Colonic mucosa (tissue), 4 donors: ENCODE data around the gene STX4. TPM values are rescaled to one million over a fixed set of nuclear protein-coding genes. Genes with fewer than 3 reads are reported as not detected.

ENCODE experiments used
- DNase-seq: peaks from one replicate; pipeline ENCODE4 v3.0.0-alpha.2; 2020
- H3K27ac ChIP-seq: fragments of 200-600 bp; one replicate; pipeline ENCODE4 v1.8.0; 2021
- H3K27me3 ChIP-seq: fragments of 200-600 bp; one replicate; pipeline ENCODE4 v1.8.0; 2021
- H3K36me3 ChIP-seq: fragments of 200-600 bp; one replicate; pipeline ENCODE4 v1.8.0; 2021
- H3K4me1 ChIP-seq: fragments of 200-600 bp; one replicate; pipeline ENCODE4 v1.8.0; 2021; ENCODE audit warnings: mild to moderate bottlenecking
- H3K4me3 ChIP-seq: fragments of 200-600 bp; one replicate; pipeline ENCODE4 v1.8.0; 2021
- H3K9ac ChIP-seq, 2 donors: one replicate each; pipeline ENCODE4 v1.7.0; 2013; ENCODE audit warnings: control low read depth in 2 of 2, low read depth in 2 of 2, low read length in 2 of 2
- H3K9me3 ChIP-seq: fragments of 200-600 bp; one replicate; pipeline ENCODE4 v1.8.0; 2021
- intact Hi-C: fragments of 100-400 bp; cut with DNase I; formaldehyde crosslinking; loops from one replicate; pipeline ENCODE4 v1.14.1; 2022
- total RNA-seq, 2 donors: library from RNA; stranded (reverse); fragmentation: NEBNext Ultra II Directional in 1 of 2; extraction: Animal tissue kit (Norgen Biotek cat#: 25700) in 1 of 2; gene quantifications; one replicate each; pipeline ENCODE4 v1.2.1, GENCODE V29; 2021
- TF ChIP-seq, protein P1 (sequence below): fragments of 200-600 bp; IDR thresholded peaks from one replicate; pipeline ENCODE4 v1.8.0; 2022; ENCODE audit warnings: antibody characterized with exemption, mild to moderate bottlenecking
- donor health status: healthy.
- donor health status: DM: no; HTN: no; CAD: no.
- donor health status: DM: no; HTN: no; CAD: no.

Gene STX4
- total RNA-seq, 2 donors from 2014 or later = 70.8 to 71.4 TPM

DNA sequence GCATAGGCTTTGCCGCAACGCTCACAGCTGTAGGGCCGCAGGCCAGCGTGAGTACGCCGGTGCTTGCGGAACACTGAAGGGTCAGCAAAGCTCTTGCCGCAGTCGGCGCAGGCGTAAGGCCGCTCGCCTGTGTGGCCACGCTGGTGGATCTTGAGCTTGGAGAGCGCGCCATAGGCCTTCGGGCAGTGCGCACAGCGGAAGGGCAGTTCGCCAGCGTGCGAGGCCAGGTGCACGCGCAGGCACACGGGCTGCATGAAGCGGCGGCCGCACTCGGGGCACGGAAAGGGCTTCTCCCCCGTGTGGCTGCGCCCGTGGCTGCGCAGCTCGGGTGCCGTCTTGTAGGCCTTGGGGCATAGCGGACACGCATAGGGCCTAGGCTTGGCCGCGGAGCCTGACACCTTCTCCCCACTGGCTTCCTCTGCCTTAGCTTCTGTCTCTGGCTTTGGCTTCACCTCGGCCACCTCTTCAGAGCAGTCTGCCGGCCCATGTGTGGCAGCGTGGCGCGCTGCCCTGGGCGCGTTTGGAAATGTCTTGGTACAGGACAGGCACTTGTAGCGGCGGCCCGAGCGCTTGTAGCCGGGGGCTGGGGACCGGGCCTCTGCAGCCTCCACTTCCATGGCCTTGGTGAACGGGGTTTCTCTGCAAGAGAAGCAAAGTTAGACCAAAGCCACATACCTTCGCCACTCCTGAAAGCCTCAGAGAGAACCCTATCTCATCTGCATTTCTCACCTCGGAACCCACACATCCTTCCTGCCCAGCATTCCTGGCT is 30.7 kb downstream of the STX4 start:
- Histone ChIP-seq H3K36me3 (peaks cover 4% of the 10 kb centered on the region), H3K4me1 (no peaks in the 10 kb centered on the region), H3K9ac (no peak overlapping the region), H3K27ac (no peak overlapping the region), H3K9me3 (no peaks in the 10 kb centered on the region), H3K4me3 (no peak overlapping the region), H3K27me3 (no peaks in the 10 kb centered on the region)
- TF ChIP-seq, protein P1, sequence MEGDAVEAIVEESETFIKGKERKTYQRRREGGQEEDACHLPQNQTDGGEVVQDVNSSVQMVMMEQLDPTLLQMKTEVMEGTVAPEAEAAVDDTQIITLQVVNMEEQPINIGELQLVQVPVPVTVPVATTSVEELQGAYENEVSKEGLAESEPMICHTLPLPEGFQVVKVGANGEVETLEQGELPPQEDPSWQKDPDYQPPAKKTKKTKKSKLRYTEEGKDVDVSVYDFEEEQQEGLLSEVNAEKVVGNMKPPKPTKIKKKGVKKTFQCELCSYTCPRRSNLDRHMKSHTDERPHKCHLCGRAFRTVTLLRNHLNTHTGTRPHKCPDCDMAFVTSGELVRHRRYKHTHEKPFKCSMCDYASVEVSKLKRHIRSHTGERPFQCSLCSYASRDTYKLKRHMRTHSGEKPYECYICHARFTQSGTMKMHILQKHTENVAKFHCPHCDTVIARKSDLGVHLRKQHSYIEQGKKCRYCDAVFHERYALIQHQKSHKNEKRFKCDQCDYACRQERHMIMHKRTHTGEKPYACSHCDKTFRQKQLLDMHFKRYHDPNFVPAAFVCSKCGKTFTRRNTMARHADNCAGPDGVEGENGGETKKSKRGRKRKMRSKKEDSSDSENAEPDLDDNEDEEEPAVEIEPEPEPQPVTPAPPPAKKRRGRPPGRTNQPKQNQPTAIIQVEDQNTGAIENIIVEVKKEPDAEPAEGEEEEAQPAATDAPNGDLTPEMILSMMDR = no peak
- intact Hi-C loops = no loop called here
- DNase-seq = no peak

DNA sequence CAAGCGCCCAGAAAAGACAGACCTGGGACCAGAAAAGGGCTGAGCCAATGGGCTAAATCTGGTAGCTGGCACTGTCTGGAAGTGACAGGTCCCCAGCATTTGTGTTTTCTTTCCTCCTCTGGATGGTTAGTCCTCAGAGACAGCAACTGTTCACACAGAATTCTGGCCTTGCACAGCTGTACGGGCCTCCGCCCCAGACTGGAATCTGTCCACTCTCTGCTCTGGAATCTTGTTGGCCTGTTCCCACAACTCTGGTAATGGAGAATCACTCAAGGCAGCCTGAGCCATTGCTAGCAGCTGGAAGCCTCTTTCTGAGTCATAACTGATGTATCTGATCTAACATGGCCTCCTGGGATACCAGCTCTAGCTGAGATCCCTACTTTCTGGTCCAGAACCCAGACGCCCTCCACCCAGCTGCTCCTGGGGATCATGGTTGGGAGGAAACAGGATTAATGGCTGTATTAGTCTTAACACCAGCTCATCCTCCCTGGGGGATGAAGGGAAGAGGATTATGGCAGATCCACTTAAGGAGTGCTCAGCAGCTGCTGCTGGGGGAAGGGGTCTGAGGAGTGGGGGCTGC is 31.6 kb downstream of the STX4 start:
- Histone ChIP-seq H3K4me3 (no peak overlapping the region), H3K4me1 (no peaks in the 10 kb centered on the region), H3K36me3 (peaks cover 4% of the 10 kb centered on the region), H3K27me3 (no peaks in the 10 kb centered on the region), H3K27ac (peak overlapping the region; percentile 36), H3K9me3 (no peaks in the 10 kb centered on the region), H3K9ac (no peak overlapping the region)
- intact Hi-C loops = no loop called here
- TF ChIP-seq, protein P1 = no peak
- DNase-seq = no peak

DNA sequence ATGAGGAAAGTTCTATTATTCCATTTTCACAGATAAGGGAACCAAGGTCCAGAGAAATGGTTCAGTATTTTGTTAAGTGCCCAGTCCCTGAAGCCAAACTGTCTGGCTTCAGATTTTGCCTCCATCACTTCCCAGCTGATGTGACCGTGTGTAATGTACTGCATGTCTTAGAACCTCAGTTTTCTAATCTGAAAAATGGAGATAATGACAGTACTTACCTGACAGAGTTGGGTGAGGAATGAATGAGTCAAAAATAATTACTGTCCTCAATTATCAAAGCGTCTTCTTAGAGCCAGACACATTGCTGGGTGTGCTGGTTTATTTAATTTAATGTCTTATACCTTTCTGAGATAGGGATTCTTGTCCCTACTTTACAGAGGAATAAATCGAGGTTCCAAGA is 34.0 kb downstream of the STX4 start:
- H3K9me3 ChIP-seq = no peaks in the 10 kb centered on the region
- H3K36me3 ChIP-seq = no peaks in the 10 kb centered on the region
- H3K4me3 ChIP-seq = no peak overlapping the region
- no peak overlapping the region for H3K9ac ChIP-seq
- no peak for DNase-seq
- no peaks in the 10 kb centered on the region for H3K27me3 ChIP-seq
- H3K27ac ChIP-seq = no peak overlapping the region
- TF ChIP-seq, protein P1 = no peak
- H3K4me1 ChIP-seq = peaks cover 6% of the 10 kb centered on the region
- intact Hi-C loops = no loop called here

DNA sequence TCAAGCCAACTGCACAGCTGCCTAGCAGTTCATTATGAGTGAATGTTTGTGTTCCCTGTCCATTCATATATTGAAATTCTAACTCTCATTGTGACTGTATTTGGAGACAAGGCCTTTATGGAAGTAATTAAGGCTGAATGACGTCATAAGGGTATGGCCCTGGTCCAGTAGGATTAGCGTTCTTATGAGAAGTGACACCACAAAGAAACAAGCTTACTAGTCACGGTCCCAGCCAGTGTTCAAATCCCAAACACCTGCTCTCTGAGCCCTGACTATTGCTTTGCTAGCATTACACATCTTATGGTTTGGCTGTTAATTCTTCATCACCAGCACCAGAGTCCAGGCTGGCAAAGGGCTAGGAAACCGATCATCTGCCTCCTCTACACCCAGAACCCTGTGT is 38.5 kb downstream of the STX4 start:
- peak overlapping the region in 1 of 2 donors; percentile 96 for H3K9ac ChIP-seq
- no peaks in the 10 kb centered on the region for H3K27me3 ChIP-seq
- peaks cover 15% of the 10 kb centered on the region for H3K4me1 ChIP-seq
- DNase-seq = no peak
- intact Hi-C loops = no loop called here
- H3K36me3 ChIP-seq = no peaks in the 10 kb centered on the region
- TF ChIP-seq, protein P1 = no peak
- no peak overlapping the region for H3K27ac ChIP-seq
- H3K9me3 ChIP-seq = no peaks in the 10 kb centered on the region
- H3K4me3 ChIP-seq = peak overlapping the region; percentile 80

DNA sequence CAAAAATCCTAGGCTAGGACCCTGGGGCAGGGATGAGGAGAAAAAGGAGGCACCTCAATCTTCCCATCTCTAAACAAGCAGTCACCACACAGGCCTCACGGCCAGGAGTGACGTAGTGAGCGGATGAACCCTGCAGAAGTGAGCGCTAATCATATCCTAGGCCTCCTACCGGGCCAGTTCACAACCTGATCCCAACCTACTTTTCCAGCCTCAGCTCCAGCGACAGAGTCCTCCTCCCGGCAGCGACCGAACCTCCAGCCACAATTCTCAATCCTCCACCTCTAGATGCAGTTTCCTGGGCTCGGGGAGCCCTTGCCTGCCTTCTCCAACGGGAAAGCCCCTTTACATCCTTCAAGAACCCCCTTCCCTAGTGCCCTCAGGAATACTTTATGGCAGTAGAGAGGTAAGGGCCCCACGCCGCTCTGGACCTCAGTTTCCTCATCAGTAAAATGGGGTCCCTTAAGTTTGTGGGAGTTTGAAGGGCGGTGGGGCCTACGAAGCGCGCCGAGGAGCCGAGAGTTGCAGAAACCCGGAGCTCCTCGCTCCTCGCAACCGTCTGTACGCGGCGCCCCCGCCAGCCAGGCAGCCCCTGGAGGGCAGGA is 39.3 kb downstream of the STX4 start:
- DNase-seq = peak; percentile 46
- Histone ChIP-seq H3K36me3 (no peaks in the 10 kb centered on the region), H3K4me3 (peak overlapping the region; percentile 80), H3K4me1 (peaks cover 15% of the 10 kb centered on the region), H3K27me3 (no peaks in the 10 kb centered on the region), H3K9me3 (no peaks in the 10 kb centered on the region), H3K27ac (peak overlapping the region; percentile 89), H3K9ac (peak overlapping the region; percentile 93 to 96)
- TF ChIP-seq, protein P1 = no peak
- intact Hi-C loops = no loop called here
